Esophagus muscularis mucosa (tissue), 3 donors: Measurements from ENCODE around the gene DOCK1.

ENCODE experiments used
- CTCF ChIP-seq, 3 experiments: fragments of 200-600 bp in 2 of 3; fragments of 450-650 bp in 1 of 3; sonication (generic) in 2 of 3; IDR thresholded peaks; one replicate each; pipeline ENCODE4 v1.5.1; 2017 to 2019; ENCODE audit warnings: antibody characterized with exemption in 3 of 3, mild to moderate bottlenecking in 2 of 3, moderate library complexity in 1 of 3
- POLR2A ChIP-seq: fragments of 450-650 bp; IDR thresholded peaks from one replicate; pipeline ENCODE4 v1.6.1; 2017; ENCODE audit warnings: antibody characterized with exemption, moderate library complexity, mild to moderate bottlenecking, low read depth

- TF ChIP-seq CTCF (IDR thresholded peaks at IDR 0.05) (no peak), POLR2A (no peak)
Observed at GRCh38 chr10:127021801-127022200, 116.6 kb downstream of the DOCK1 start.
